ENCODE measurements around the gene RUNX2. TPM values are rescaled to one million over a fixed set of nuclear protein-coding genes. Genes with fewer than 3 reads are reported as not detected.

The RUNX2 gene
- total RNA-seq, 1 donor from 2014 or later = 34.1 TPM

GRCh38 chr6:45411959-45412358 is 83.8 kb downstream of the RUNX2 start:
- peak; percentile 36 for DNase-seq (ENCODE audit: low read depth)

- no peak for DNase-seq (ENCODE audit: low read depth)
These were observed 87.2 kb downstream of the RUNX2 start for GRCh38 chr6:45415315-45415714.

- no peak for DNase-seq (ENCODE audit: low read depth)
These were observed 87.8 kb downstream of the RUNX2 start for GRCh38 chr6:45415788-45416518.

- DNase-seq (ENCODE audit: low read depth) = peak; percentile 44
These were observed 88.6 kb downstream of the RUNX2 start for GRCh38 chr6:45416700-45417099.

GRCh38 chr6:45417436-45417835 is 89.3 kb downstream of the RUNX2 start:
- no peak for DNase-seq (ENCODE audit: low read depth)

GRCh38 chr6:45419571-45420082 is 91.5 kb downstream of the RUNX2 start:
- peak; percentile 44 for DNase-seq (ENCODE audit: low read depth)

- DNase-seq (ENCODE audit: low read depth) = peak; percentile 81
These were observed 92.2 kb downstream of the RUNX2 start for GRCh38 chr6:45420083-45420908.

- DNase-seq (ENCODE audit: low read depth) = no peak
These were observed 93.0 kb downstream of the RUNX2 start for GRCh38 chr6:45420909-45421708.

- DNase-seq (ENCODE audit: low read depth) = peak; percentile 55
These were observed 93.8 kb downstream of the RUNX2 start for GRCh38 chr6:45421709-45422502.

- no peak for DNase-seq (ENCODE audit: low read depth)
These were observed 94.5 kb downstream of the RUNX2 start for GRCh38 chr6:45422503-45423110.

- DNase-seq (ENCODE audit: low read depth) = no peak
These were observed 95.1 kb downstream of the RUNX2 start for GRCh38 chr6:45423111-45423823.

GRCh38 chr6:45423824-45424450 is 95.8 kb downstream of the RUNX2 start:
- no peak for DNase-seq (ENCODE audit: low read depth)

GRCh38 chr6:45424451-45424861 is 96.3 kb downstream of the RUNX2 start:
- DNase-seq (ENCODE audit: low read depth) = no peak

- DNase-seq (ENCODE audit: low read depth) = no peak
These were observed 98.1 kb downstream of the RUNX2 start for GRCh38 chr6:45426251-45426650.

- no peak for DNase-seq (ENCODE audit: low read depth)
These were observed 99.6 kb downstream of the RUNX2 start for GRCh38 chr6:45427726-45428125.

GRCh38 chr6:45428727-45429126 is 100.6 kb downstream of the RUNX2 start:
- DNase-seq (ENCODE audit: low read depth) = no peak

GRCh38 chr6:45430590-45431202 is 102.6 kb downstream of the RUNX2 start:
- DNase-seq (ENCODE audit: low read depth) = no peak

- DNase-seq (ENCODE audit: low read depth) = no peak
These were observed 103.4 kb downstream of the RUNX2 start for GRCh38 chr6:45431317-45432065.

All from renal cortical epithelial cell (primary cell).